ENCODE results near the gene SCAMP2. TPM values are rescaled to one million over a fixed set of nuclear protein-coding genes. Genes with fewer than 3 reads are reported as not detected.

Gene SCAMP2
- polyA plus RNA-seq, 12 donors: 50.4 to 76.1 (median 60.3) TPM; not detected in 1

DNA sequence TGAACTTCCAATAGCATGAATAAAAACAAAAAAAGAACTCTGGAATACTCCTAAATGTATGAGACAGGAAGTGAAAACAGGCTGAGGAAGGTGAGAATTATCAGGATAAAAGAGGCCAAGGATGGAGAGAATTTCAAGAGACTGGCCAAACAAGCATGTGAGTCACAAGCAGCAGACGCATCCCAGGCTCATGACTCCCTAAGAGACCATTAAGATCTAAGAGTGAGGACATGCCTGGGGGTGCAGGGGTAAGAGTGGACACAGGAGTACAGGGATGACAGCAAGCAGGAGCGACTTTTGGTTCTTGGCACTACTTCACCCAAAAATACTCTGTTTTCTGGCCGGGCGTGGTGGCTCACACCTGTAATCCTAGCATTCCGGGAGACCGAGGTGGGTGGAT, 7.1 kb downstream of the SCAMP2 start:
- no peak for DNase-seq

DNA sequence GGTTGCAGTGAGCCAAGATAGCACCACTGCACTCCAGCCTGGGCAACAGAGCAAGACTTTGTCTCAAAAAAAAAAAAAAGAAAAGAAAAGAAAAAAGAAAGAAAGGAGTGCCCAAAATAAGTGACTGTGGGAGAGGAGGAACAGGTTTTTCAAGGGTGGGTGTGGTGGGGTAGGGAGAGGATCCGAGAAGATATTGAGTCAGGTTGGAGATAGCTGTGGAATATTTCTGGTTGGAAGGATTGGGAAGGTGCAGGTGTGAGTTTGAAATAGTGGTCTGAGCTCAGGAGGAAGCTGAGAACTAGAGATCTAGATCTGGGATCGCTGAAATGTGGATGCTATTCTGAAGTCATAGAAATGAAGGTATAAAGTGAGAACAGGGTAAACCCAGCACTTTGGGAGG, 7.8 kb downstream of the SCAMP2 start:
- DNase-seq: no peak

DNA sequence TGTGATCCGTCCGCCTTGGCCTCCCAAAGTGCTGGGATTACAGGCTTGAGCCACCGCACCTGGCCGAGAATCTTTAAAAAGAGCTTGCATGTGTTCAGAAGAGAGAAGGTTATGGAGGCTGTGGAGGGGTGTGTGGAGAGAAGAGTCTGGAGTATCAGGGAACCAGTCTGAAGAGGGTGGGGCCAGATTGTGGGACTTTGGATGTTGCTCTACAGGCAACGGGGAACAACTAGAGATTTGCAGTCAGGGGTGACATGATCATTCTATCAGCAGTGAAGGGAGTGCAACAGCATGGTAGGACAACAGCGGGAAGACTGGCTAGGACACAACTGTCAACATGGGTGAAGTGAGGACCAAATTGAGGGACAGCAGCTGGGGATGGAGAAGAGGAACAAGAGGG, 8.9 kb downstream of the SCAMP2 start:
- no peak for DNase-seq

DNA sequence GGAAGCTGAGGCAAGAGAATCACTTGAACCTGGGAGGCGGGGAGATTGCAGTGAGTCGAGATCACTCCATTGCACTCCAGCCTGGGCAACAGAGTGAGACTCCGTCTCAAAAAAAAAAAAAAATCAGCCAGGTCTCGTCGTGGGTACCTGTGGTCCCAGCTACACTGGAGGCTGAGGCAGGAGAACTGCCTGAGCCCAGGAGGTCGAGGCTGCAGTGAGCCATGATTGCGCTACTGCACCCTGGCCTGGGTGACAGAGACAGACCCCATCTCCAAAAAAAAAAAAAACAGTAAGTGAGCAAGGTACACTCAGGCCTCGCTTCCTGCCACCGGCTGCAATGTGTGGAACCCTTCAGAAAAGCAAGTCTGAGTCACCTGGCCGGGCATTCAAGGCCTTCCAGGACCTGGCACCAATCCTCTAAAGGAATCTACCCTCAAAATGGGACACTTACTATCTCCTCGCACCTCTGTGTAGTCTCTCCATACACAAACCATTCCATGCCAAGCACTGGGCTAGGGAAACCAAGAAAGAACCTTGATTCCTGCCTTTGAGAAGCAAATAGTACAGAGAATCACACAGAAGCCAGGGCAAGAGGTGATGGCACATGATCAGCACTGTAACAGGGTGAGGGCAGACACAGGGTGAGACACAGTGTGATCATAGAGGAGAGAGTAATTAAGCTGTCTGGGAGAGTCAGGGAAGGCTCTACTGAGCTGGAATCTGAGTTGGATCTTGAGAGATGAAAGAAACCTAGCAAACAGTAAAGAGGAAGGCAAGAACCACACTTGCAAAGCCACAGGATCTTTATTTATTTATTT, 9.7 kb downstream of the SCAMP2 start:
- DNase-seq: no peak

DNA sequence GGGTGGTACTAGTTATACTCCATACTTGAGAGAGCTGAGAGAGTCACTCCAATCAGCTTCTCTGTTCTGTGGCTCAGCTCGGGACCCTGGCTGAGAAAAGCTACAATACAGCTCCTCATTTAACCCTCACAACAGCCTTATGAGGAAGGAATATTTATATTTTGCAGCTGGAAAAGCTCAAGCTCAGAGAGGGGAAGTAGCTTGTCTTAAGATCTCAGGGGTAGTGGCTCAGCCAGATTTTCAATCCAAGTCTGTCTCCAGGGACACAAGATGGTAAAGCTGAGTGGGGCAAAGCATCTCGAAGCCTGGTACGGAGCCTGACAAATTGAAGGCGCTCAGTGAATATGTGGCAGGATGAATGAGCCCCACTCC, 14.8 kb downstream of the SCAMP2 start:
- no peak for DNase-seq

DNA sequence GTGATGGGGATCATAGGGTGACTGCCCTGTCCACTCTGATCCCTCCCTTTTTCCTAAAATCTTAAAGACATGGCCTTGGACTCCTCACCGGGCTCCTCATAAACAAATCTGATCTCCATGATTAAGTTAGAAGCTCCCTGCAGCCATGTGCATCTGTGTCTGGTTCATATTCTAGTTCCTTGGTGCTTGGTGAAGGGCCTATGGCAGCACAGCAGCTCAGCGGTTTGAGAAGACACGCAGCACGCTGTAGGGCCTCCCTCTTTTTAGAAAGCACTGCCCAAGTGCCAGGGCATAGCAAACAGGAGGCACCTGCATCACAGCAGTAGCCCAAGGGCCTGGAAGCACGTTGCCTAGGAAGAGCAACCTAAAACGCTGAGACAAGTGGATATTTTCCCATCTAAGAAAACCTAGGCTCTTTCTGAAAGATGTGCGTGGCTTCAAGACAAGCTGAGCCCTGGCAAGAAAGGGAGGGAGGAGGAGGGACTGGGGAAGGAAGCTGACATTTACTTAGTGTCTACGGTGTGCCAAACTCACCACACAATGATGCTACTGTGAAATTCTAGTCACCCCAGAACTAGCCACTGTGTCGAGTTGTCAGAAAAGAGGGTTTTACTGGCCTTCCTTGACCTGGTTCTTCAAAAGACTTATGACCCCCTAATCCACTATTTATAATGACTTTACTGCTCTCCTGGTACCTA, 15.3 kb downstream of the SCAMP2 start:
- DNase-seq: no peak

DNA sequence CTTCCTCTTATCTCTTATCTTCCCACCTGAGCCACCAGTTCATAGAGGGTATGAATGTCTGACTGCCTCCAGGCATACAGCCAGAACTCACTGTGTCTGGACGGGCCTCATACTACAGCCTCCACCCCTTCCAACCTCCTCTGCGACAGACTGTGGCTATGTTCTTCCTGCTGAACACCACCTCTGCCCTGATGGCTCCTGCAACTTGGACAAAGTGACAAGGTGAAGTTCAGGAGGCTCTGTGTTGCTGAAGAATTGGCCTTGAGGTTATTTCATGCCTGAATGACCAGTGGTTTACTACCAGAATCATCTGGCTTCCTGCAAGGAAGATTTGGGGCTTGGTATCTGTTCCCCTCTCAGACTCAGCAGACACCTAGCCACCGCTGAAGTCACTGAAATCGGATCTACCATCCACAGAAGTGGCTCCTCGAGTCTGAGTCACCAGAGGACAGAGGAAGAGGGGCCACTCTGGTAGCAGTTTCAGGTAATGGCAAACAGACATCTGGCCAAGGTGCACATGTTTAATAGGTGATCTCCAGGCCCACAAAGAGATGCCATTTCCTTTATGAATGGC, 16.0 kb downstream of the SCAMP2 start:
- no peak for DNase-seq

DNA sequence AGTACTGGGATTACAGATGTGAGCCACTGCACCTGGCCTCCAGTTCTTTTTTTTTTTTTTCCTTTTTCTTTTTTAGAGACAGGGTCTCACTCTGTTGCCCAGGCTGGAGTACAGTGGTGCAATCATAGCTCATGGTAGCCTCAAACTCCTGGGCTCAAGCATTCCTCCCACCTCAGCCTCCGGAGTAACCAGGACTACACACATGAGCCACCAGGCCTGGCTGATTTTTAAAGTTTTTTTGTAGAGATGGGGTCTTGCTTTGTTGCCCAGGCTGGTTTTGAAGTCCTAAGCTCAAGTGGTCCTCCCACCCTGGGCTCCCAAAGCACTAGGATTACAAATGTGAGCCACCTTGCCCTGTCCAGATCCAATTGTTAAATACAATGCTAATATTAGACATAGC, 16.6 kb downstream of the SCAMP2 start:
- no peak for DNase-seq

DNA sequence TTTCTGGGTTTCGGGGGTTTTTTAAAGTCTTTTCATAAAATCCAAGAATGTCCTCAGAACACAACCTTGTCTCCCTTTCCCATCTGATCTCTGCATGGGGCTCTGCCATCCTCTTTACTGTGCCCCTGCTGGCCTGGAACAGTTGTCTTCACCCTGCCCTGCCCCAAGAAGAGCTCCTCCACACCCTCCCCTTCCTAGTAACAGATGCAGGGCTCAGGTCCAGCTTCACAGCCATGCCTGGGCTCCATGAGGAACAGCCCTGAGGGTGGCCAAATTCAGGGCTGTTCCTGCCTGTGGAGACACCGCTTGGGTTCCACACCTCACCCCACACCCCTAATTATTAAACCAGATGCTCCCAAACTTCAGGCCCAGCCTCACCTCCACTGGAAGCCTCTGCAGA, 17.3 kb downstream of the SCAMP2 start:
- DNase-seq: no peak

DNA sequence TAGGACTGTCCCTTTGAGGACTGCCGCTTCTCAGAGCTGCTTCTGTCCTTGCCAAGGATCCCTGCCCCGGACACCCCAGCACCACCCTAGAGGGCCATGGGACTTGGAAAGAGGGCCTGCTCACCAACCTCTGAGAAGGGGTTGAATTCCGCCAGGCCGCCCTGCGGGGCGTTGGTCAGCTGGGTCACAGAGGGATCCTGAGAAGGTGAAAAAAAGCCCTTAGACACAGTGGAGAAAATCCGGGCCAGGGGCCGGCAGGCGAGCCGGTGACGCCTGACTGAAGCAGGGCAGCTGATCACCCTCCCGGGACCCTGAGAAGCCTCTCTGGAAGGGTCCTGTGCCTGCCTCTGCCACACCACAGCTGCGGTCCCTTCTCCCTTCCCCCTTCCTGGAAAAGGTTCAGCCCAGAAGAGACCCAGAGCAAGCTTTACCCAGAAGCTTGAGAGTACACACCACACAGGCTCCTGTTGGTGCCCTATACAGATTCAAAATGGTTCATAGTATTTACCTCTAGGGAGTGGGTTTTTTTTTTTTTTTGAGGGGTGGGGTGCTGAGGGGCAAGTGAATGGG, 18.6 kb downstream of the SCAMP2 start:
- DNase-seq: no peak

DNA sequence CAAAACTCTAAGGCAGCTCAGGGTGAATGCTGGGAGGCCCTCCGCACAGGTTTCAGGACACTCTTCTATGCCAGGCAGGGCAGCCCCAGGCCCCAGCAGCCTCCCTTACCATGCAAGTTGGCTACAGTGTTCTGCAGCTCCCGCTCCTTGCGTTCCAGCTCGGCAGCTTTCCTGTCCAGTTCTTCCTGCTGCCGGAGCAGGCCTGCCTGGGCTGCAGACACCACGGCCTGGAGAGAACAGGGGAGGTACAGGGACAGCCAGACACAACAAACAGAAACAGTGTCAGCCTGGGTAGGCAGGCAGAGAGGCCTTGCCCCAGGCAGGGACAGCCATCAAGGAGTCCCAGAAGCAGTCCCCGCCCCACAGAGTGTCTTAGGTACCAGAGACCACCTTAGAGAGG, 21.2 kb downstream of the SCAMP2 start:
- no peak for DNase-seq

DNA sequence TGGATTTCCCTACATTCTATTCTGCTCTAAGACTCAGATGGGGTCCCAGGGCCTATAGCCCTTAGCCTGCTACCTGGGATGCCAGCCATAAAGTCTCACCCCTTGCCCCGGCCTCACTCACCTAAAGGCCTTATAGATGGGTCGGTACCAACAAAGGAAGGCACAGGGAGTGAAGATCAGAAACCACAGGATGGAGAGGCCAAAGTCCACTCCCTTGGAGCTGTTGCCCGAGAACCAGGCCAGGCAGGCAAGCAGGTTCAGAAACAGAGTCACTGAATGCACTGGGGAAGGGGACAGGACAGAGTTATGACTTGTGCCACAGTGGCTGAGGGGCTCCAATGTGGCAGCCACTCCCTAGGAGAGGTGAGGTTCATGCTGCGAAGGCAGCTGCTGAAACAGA, 22.8 kb downstream of the SCAMP2 start:
- no peak for DNase-seq

DNA sequence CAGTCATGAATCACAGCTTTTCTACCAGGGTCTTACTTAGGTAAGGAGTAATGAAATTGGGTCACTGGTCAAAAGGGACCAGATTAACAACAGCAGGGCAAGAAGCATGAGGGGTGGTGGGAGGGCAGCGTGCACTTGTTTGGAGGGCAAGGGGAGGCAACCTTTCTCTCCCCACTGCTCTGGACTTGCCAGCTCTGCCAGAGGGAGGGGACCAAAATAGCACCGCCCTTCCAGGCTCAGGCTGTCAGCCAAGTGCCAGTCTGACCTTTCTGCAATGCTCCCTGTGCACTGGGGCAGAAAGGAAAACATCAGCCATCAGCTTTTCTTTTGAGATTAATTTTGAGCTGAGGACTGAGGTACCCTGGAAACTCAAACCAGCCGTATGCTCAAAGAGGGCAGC, 25.7 kb downstream of the SCAMP2 start:
- no peak for DNase-seq

DNA sequence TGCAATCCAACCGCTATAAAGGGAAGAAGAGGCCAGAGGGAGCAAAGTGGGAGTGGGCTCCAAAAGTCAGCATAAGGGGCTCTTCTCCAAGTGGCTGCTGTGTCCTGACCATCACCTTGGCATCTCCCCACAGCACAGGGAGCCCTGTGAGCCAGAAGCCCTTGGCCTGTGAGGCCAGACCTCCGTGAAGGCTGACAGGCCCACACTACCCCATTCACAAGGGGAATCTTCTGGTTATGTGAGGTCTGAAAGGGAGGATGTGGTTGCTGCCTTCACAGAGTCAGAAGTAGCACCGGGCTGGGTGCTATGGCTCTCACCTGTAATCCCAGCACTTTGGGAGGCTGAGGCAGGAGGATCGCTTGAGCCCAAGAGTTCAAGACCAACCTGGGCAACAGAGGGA, 27.6 kb downstream of the SCAMP2 start:
- DNase-seq: no peak

DNA sequence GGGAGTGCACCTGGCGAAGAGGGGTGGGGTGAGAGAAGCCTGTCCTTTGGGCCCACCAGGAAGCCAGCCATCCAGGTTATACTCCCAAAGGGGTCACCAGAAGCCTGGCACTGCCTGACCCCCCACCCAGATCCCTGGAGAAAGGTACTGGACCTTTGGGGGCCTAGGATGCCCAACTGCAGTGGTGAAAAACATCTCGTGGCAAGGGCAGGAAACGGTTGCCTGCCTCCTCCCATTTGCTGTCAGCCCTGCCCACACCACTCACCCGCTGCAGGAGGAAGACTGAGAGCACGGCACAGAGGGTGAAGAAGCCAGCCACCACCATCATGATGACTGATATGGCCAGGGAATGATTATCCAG, 28.0 kb downstream of the SCAMP2 start:
- DNase-seq: no peak

DNA sequence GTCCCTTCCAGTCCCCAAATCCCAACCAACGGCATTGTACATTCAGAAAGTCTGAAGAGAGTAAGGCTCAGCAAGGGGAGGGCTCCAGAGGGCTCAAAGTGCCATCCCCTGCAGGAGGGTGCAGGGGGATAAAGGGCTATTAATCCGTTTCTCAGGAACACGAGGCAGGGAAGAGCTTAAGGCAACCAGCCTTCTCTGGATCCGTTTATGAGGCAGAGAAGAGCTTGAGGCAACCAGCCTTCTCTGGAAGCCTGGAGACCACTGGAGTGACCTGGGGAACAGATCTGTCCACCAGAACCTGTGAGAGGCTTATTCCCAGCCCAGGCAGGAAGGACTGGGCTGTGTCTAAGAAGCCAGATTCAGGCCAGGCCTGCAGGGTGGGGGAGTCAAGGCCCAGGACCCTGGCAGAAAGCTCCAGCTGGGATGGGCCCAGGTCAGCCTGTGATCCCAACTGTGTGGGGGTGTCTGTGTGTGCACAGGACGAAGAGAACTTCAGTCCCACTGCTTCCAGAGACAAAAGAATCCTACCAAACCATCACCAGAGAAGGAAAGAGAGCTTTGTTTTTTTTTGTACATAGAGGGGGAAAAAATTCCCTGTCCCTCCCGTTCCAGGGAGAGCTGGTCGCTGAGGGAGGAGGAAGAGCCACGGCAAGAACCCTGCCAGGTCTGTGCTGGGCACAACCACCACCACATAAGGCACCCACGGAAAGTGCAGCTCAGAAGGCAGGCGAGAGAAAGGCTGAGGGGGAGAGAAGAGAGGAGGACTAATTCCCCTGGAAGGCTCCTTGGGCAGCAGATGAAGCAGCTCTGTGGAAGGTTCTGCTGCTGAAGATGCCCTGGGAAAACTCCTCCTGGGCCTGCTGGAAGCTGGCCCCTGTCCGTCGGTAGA, 28.6 kb downstream of the SCAMP2 start:
- no peak for DNase-seq

DNA sequence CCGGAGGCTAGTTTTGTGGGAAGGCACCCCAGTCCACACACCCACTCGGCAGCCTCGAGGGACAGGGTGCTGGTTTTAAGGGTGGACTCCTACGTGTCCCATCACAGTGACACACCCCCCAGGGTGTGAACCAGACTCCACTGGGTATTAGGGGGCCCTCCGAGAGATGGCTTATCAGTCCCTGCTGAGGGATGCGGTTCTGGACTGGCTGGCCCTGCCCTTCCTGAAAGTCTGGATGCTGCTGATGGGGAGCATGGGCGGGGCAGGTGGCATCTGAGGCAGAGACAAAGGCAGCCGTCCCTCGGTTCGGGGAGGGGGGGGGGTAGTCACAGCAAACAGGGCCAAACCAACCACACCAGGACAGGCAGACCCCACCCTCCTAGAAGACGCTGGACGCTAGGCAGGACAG, 29.3 kb downstream of the SCAMP2 start:
- DNase-seq: no peak

DNA sequence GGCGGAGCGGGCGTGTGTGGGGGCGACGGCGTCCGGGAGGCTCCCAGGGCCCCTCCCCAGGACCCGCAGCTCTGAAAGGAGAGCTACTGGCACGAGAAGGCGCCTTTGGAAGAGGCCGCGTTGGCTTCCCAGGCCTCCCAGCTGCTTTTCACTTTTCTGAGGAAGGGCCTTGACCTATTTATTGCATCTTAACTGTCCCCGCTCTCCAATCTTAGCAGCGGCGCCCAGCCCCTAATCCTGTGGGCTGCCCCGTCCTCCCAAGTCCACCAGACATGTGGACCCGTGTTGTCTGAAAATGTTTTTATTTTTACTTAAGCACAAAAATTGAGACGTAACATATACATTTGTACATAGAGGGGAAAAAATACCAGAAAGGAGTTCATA, 29.7 kb downstream of the SCAMP2 start:
- no peak for DNase-seq

DNA sequence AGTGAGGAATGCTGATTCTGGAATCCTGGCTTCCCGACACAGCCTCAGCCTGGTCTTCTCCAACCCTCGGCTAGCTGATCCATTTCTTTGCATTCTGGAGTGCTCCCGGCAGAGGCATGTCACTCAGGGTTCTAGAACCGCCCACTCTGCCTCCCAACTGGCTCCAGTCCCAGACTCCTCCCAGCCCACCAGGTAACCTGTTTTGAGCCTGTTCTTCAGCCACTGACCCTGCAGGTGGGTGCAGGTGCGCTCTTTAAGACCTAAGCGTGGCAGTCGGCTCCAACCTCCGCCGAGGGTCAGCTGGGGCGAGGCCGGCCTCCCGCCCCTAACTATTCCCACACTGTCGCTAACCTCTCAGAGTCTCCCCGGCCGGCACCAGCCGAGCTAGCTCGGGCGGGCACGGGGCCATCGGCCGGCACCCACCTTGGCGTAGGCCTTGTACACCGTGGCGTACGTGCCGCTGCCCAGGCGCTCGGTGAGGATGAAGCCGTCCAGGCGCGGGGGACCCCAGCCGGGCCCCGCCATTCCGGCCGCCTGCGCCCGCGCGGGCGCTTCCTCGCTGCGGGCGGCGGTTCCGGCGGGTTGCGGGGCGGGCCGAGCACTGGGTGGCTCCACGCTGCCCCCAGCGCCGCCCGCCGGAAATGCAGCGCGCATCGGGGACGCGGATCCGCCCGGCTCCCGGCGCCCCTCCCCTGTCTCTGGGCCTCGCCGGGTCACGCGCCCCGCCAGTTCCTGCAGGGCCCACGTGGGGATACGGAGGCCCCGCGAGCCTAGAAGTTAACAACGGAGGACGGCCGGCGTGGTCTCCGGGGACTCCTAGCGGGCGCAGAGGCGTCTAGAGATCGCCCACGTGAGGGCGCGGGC, 30.4 kb downstream of the SCAMP2 start, which contains the start of gene ULK3:
ULK3 (minus strand) TSS at position 576 of the 864 bp plus-strand sequence; CDS start at position 525, 51 bp downstream.
- peak; percentile 87 for DNase-seq

DNA sequence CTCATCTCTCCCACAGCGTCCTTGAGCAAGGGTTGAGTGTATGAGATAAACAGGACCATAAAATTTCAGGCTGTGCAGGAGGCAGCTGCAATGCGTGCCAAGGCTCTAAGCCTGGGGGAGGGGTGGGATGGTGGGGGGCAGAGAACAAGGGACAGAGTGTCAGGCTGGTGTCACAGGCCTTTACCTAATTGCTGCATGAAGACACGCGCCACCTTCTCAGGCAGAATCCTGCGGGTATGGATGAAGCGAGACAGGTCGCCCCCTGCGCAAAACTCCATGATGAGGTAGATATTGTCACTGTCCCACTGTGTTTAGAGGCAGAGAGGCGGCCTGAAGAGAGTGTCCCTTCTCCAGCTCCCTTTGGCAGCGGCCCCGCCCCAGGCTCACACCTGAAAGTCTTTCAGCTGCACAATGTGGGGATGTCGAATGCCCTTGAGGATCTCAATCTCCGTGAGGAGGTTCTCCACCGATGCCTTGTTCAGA, 31.2 kb downstream of the SCAMP2 start:
- no peak for DNase-seq

All from muscle of arm (tissue), 12 donors.